ENCODE measurements around the gene GALNT10.

GALNT10 gene

GRCh38 chr5:154464438-154464837 is 273.9 kb downstream of the GALNT10 start:
- no peak overlapping the region for H3K4me3 ChIP-seq
- no peak overlapping the region for H3K27ac ChIP-seq
- DNase-seq (ENCODE audit: low spot score) = no peak
- TF ChIP-seq, protein P1, sequence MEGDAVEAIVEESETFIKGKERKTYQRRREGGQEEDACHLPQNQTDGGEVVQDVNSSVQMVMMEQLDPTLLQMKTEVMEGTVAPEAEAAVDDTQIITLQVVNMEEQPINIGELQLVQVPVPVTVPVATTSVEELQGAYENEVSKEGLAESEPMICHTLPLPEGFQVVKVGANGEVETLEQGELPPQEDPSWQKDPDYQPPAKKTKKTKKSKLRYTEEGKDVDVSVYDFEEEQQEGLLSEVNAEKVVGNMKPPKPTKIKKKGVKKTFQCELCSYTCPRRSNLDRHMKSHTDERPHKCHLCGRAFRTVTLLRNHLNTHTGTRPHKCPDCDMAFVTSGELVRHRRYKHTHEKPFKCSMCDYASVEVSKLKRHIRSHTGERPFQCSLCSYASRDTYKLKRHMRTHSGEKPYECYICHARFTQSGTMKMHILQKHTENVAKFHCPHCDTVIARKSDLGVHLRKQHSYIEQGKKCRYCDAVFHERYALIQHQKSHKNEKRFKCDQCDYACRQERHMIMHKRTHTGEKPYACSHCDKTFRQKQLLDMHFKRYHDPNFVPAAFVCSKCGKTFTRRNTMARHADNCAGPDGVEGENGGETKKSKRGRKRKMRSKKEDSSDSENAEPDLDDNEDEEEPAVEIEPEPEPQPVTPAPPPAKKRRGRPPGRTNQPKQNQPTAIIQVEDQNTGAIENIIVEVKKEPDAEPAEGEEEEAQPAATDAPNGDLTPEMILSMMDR (IDR thresholded peaks at IDR 0.05) = no peak

DNA sequence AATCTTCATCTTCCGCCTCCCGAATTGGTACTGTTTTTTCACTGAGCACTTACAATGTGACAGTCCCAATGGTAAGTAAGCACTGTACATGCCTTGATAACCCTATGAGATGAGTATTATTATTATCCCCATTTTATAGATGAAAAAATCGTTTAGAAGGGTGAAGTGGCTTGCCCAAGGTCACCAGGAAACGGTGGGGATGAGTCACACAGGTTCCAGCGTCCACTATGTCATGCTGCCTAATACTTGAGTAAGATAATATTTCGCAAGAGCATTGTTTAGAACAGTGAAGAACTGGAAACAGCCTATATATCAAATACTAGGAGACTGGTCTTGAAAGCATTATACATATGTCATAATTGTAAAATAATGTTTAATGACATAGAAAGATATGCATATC is 274.6 kb downstream of the GALNT10 start:
- TF ChIP-seq, protein P1 (IDR thresholded peaks at IDR 0.05) = no peak
- Histone ChIP-seq H3K27ac (no peak overlapping the region), H3K4me3 (no peak overlapping the region)
- no peak for DNase-seq (ENCODE audit: low spot score)

DNA sequence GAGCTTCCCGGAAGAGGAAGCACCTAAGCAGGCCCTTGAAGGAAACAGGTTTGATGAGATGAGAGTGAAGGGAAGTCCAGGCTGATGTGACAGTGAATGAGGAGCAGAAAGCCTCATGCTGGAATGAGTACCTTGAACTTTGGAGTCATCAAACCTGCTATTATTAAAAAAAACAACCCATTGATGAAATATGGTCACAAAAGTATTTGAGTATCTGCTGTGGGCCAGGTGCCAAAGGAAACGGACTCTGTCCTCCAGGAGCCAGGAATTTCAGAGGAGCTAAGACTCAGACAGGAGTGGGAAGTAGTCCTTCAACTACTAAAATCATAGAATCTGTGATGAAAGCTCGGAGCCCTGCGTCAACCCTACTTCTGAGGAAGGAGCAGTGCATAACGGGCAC is 275.6 kb downstream of the GALNT10 start:
- TF ChIP-seq, protein P1 (IDR thresholded peaks at IDR 0.05) = no peak
- H3K4me3 ChIP-seq = no peak overlapping the region
- no peak overlapping the region for H3K27ac ChIP-seq
- DNase-seq (ENCODE audit: low spot score) = no peak

GRCh38 chr5:154466671-154467070 is 276.1 kb downstream of the GALNT10 start:
- Histone ChIP-seq H3K27ac (no peak overlapping the region), H3K4me3 (no peak overlapping the region)
- no peak for DNase-seq (ENCODE audit: low spot score)
- TF ChIP-seq, protein P1 (IDR thresholded peaks at IDR 0.05) = no peak

- no peak overlapping the region for H3K4me3 ChIP-seq
- DNase-seq (ENCODE audit: low spot score) = no peak
- TF ChIP-seq, protein P1 (IDR thresholded peaks at IDR 0.05) = peak; percentile 81
- H3K27ac ChIP-seq = no peak overlapping the region
These were observed 277.3 kb downstream of the GALNT10 start for GRCh38 chr5:154467655-154468354.

- no peak overlapping the region for H3K4me3 ChIP-seq
- no peak overlapping the region for H3K27ac ChIP-seq
- DNase-seq (ENCODE audit: low spot score) = no peak
- TF ChIP-seq, protein P1 (IDR thresholded peaks at IDR 0.05) = no peak
These were observed 279.6 kb downstream of the GALNT10 start for GRCh38 chr5:154470137-154470536.
